Trophoblast cell (in vitro differentiated cells and primary cell): ENCODE results near the gene INTS15.
A peak's percentile ranks its signal among the peaks of the same experiment; 100 is the strongest.
"Not testable (repeated sequence)": the region's sequence is repeated elsewhere in the genome, so short reads cannot be mapped to it uniquely, and the experiment has no call there.

Experiments
- DNase-seq, 2 donors: peaks; one replicate each; pipeline ENCODE4 v3.0.0-alpha.2; 2016
- H2AFZ ChIP-seq: 2 replicates; pipeline ENCODE4 v1.6.1; 2013; ENCODE audit warnings: low read length, moderate library complexity, mild to moderate bottlenecking; ENCODE audit not compliant: insufficient read depth, poor library complexity
- H2AK5ac ChIP-seq: 2 replicates; pipeline ENCODE4 v1.6.1; 2013; ENCODE audit warnings: mild to moderate bottlenecking, low read length
- H2BK120ac ChIP-seq: 2 replicates; pipeline ENCODE4 v1.6.1; 2013; ENCODE audit warnings: low read length, mild to moderate bottlenecking, moderate library complexity; ENCODE audit not compliant: insufficient read depth, poor library complexity
- H2BK12ac ChIP-seq: 2 replicates; pipeline ENCODE4 v1.6.1; 2013; ENCODE audit warnings: mild to moderate bottlenecking, low read length, moderate library complexity
- H2BK5ac ChIP-seq: 2 replicates; pipeline ENCODE4 v1.6.1; 2013; ENCODE audit warnings: low read length, low read depth, moderate library complexity, mild to moderate bottlenecking; ENCODE audit not compliant: poor library complexity
- H3K14ac ChIP-seq: 2 replicates; pipeline ENCODE4 v1.6.1; 2013; ENCODE audit warnings: mild to moderate bottlenecking, low read length
- H3K18ac ChIP-seq: 2 replicates; pipeline ENCODE4 v1.6.1; 2013; ENCODE audit warnings: mild to moderate bottlenecking, low read length
- H3K23ac ChIP-seq: 2 replicates; pipeline ENCODE4 v1.6.1; 2013; ENCODE audit warnings: low read length
- H3K27ac ChIP-seq: 2 replicates; pipeline ENCODE4 v1.5.1; 2013; ENCODE audit warnings: low read depth, mild to moderate bottlenecking, inconsistent platforms, low read length, moderate library complexity
- H3K27me3 ChIP-seq: 2 replicates; pipeline ENCODE4 v1.6.1; 2013; ENCODE audit warnings: inconsistent platforms, mild to moderate bottlenecking, low read length, moderate library complexity; ENCODE audit not compliant: insufficient read depth
- H3K36me3 ChIP-seq, 2 experiments: 1 replicate in 1 of 2; 2 replicates in 1 of 2; pipeline ENCODE4 v1.6.1; 2013; ENCODE audit warnings: low read length in 2 of 2, mild to moderate bottlenecking in 2 of 2, moderate library complexity in 1 of 2; ENCODE audit not compliant: insufficient read depth in 2 of 2, control insufficient read depth in 1 of 2
- H3K4ac ChIP-seq: 2 replicates; pipeline ENCODE4 v1.6.1; 2013; ENCODE audit warnings: low read depth, mild to moderate bottlenecking, low read length, moderate library complexity
- H3K4me1 ChIP-seq, 2 experiments: 1 replicate in 1 of 2; 2 replicates in 1 of 2; pipeline ENCODE4 v1.6.1; 2013; ENCODE audit warnings: low read length in 2 of 2, mild to moderate bottlenecking in 2 of 2, moderate library complexity in 1 of 2; ENCODE audit not compliant: insufficient read depth in 2 of 2, control insufficient read depth in 1 of 2
- H3K4me2 ChIP-seq: 2 replicates; pipeline ENCODE4 v1.6.1; 2013; ENCODE audit warnings: inconsistent platforms, mild to moderate bottlenecking, low read length, moderate library complexity
- H3K4me3 ChIP-seq: 2 replicates; pipeline ENCODE4 v1.5.1; 2013; ENCODE audit warnings: mild to moderate bottlenecking, low read depth, low read length, inconsistent platforms
- H3K79me1 ChIP-seq: one replicate; pipeline ENCODE4 v1.6.1; 2013; ENCODE audit warnings: low read length
- H3K79me2 ChIP-seq: 2 replicates; pipeline ENCODE4 v1.6.1; 2013; ENCODE audit warnings: low read length, mild to moderate bottlenecking; ENCODE audit not compliant: control insufficient read depth, insufficient read depth, poor library complexity
- H3K9ac ChIP-seq: 2 replicates; pipeline ENCODE4 v1.6.1; 2013; ENCODE audit warnings: mild to moderate bottlenecking, low read length
- H3K9me3 ChIP-seq: 2 replicates; pipeline ENCODE4 v1.6.1; 2013; ENCODE audit warnings: low read depth, mild to moderate bottlenecking, control low read depth, inconsistent platforms, low read length; ENCODE audit not compliant: insufficient read depth
- H4K12ac ChIP-seq: 2 replicates; pipeline ENCODE4 v1.6.1; 2013; ENCODE audit warnings: low read depth, mild to moderate bottlenecking, low read length, moderate library complexity
- H4K8ac ChIP-seq: 2 replicates; pipeline ENCODE4 v1.6.1; 2013; ENCODE audit warnings: low read depth, mild to moderate bottlenecking, low read length, moderate library complexity
- H4K91ac ChIP-seq: one replicate; pipeline ENCODE4 v1.6.1; 2013; ENCODE audit warnings: low read depth, mild to moderate bottlenecking, low read length, moderate library complexity
- WGBS: extraction: QIAGEN DNeasy Blood & Tissue Kit; methylation state at CpG from one replicate; pipeline ENCODE4 v1.1.7; 2013; ENCODE audit warnings: missing lambda C conversion rate; ENCODE audit not compliant: insufficient read length, insufficient coverage; ENCODE audit errors: extremely low coverage; 5-methylcytosine and 5-hydroxymethylcytosine counted together

The INTS15 gene

GRCh38 chr7:6575281-6576023 is 14.4 kb upstream of the INTS15 start:
- no peak overlapping the region for H4K8ac ChIP-seq
- no peak overlapping the region for H3K14ac ChIP-seq
- no peak overlapping the region for H4K91ac ChIP-seq
- H3K36me3 ChIP-seq: peaks cover under 1 to 1% of the 10 kb centered on the region in 2 experiments
- H3K9me3 ChIP-seq: no peaks in the 10 kb centered on the region
- no peak overlapping the region for H2BK5ac ChIP-seq
- H2AK5ac ChIP-seq: no peak overlapping the region
- H2BK120ac ChIP-seq: no peak overlapping the region
- no peak for DNase-seq
- H3K27me3 ChIP-seq: no peaks in the 10 kb centered on the region
- peaks cover 2% of the 10 kb centered on the region for H3K79me2 ChIP-seq
- no peak overlapping the region for H4K12ac ChIP-seq
- no peak overlapping the region for H3K18ac ChIP-seq
- H2AFZ ChIP-seq: no peak overlapping the region
- H3K23ac ChIP-seq: no peak overlapping the region
- no peak overlapping the region for H3K4ac ChIP-seq
- peaks cover 6% of the 10 kb centered on the region for H3K79me1 ChIP-seq
- whole genome bisulfite sequencing: no CpG with 5 or more reads among the region's 9 CpGs
- H3K4me3 ChIP-seq: no peak overlapping the region
- H3K4me1 ChIP-seq: no peaks in the 10 kb centered on the region
- H3K4me2 ChIP-seq: no peak overlapping the region
- H3K9ac ChIP-seq: no peak overlapping the region
- H2BK12ac ChIP-seq: no peak overlapping the region
- H3K27ac ChIP-seq: no peak overlapping the region

DNA sequence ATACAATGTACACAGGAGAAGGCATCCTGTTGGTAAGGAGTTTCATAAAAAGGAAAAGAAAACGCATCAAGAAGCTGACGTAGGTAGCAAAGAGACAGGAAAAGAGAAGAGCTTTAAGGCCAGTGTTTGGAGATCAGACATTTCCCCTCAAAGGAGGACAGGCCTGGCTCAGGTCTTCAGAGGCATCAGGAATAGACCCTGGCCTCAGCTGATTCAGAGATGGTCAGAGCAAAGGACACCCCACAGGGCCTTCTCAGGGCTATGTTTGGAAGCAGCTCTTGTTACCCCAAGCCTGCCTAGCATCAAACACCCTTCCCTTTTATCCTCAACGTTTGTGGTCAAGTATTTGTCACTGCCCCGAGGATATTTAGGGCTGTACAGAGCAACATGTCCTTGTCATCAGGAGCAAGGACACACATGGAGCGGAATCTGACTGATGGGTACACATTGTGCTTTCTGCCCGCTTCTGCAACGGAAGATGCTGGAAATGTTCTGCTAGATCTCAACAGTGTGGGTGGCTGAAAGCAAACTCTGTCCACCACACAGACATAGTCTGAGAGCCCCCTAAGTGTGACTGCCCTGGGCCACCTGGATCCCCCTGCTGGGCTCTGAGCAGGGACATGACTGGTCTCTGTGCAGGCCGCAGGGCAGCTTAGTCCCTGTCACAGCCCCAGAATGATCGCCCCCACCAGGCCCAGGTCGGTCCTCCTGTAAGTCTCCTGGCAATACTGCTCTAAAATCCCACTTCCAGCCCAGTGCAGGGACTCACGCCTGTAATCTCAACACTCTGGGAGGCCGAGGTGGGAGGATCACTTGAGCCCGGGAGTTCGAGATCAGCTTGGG is 13.6 kb upstream of the INTS15 start:
- H3K4ac ChIP-seq: no peak overlapping the region
- H3K27ac ChIP-seq: no peak overlapping the region
- no peak overlapping the region for H3K23ac ChIP-seq
- no peak overlapping the region for H4K91ac ChIP-seq
- no peak overlapping the region for H2BK120ac ChIP-seq
- H2AFZ ChIP-seq: no peak overlapping the region
- peaks cover 2% of the 10 kb centered on the region for H3K79me2 ChIP-seq
- H4K12ac ChIP-seq: no peak overlapping the region
- no peak overlapping the region for H2BK5ac ChIP-seq
- H3K14ac ChIP-seq: no peak overlapping the region
- H3K79me1 ChIP-seq: peaks cover 6% of the 10 kb centered on the region
- H3K4me2 ChIP-seq: no peak overlapping the region
- H3K27me3 ChIP-seq: no peaks in the 10 kb centered on the region
- peak overlapping the region; percentile 70 for H4K8ac ChIP-seq
- H3K9me3 ChIP-seq: no peaks in the 10 kb centered on the region
- H3K4me1 ChIP-seq: no peaks in the 10 kb centered on the region
- WGBS: no CpG with 5 or more reads among the region's 14 CpGs
- no peak for DNase-seq
- peaks cover 9% of the 10 kb centered on the region in 2 experiments for H3K36me3 ChIP-seq
- no peak overlapping the region for H2BK12ac ChIP-seq
- no peak overlapping the region for H3K18ac ChIP-seq
- H2AK5ac ChIP-seq: no peak overlapping the region
- H3K4me3 ChIP-seq: no peak overlapping the region
- no peak overlapping the region for H3K9ac ChIP-seq

DNA sequence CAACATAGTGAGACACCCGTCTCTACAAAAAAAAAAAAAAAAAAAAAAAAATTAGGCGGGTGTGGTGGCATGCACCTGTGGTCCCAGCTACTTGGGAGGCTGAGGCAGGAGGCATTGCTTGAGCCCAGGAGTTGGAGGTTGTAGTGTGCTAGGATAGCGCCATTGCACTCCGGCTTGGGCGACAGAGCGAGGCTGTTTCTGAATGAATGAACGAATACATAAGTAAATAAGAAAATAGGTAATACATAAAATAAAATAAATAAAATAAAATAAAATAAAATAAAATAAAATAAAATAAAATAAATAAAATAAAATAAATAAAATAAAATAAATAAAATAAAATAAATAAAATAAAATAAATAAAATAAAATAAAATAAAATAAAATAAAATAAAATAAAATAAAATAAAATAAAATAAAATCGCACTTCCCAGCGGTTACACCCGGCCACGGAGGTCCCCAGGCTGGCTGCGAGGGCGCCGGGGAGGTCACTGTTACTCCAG is 12.9 kb upstream of the INTS15 start:
- not testable (repeated sequence) for H2BK120ac ChIP-seq, H2BK5ac ChIP-seq, H3K79me1 ChIP-seq, H3K18ac ChIP-seq, H3K27ac ChIP-seq, H3K14ac ChIP-seq, H2AFZ ChIP-seq, H3K79me2 ChIP-seq, H3K4me1 ChIP-seq, H2AK5ac ChIP-seq, H3K9ac ChIP-seq, H3K23ac ChIP-seq, H3K9me3 ChIP-seq, H3K36me3 ChIP-seq, H3K4ac ChIP-seq, H2BK12ac ChIP-seq, H3K27me3 ChIP-seq
- Histone ChIP-seq H4K8ac (peak overlapping the region; percentile 99), H3K4me3 (peak overlapping the region; percentile 78), H4K91ac (peak overlapping the region; percentile 91), H3K4me2 (peak overlapping the region; percentile 75), H4K12ac (peak overlapping the region; percentile 96)
- whole genome bisulfite sequencing: no CpG with 5 or more reads among the region's 14 CpGs
- peak in 1 of 2 donors; percentile 8 for DNase-seq

DNA sequence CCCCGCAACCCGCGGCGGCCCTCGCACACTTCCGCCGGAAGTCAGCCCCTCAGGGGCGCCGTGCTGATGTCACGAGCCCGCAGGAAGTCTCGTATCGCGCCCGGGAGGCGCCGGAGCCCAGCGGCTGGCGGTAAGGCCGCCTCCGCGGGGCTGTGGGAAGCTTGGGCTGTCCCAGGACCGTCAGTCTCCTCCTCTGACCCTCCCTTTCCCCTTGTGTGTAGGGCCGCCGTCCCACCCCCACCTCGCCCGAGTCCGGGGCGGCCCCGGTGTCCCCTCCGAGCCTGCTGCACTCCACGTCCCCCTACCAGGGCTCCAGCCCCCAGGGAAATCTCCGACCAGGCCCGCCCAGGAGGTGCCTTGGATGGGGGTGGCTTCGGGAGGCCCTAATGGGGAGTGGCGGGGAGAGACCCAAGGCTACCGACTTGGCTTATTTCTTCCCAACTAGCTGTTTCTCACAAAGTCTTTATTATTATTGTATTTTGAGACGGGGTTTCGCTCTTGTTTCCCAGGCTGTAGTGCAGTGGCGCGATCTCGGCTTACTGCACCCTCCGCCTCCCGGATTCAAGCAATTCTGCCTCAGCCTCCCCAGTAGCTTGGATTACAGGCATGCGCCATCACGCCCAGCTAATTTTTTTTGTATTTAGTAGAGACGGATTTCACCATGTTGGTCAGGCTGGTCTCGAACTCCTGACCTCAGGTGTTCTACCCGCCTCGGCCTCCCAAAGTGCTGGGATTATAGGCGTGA is 12.3 kb upstream of the INTS15 start, which contains the start of gene ZDHHC4:
ZDHHC4 (plus strand) TSS at position 86 of the 745 bp plus-strand sequence. CDS start 3,108 bp downstream, outside the sequence.
- peak within 1 kb of the TSS; percentile 91 for H4K91ac ChIP-seq
- DNase-seq: peak; percentile 90 to 93
- no CpG with 5 or more reads among the region's 51 CpGs for WGBS
- H2BK5ac ChIP-seq: peak within 1 kb of the TSS; percentile 94
- H3K9ac ChIP-seq: peak within 1 kb of the TSS; percentile 94
- peak within 1 kb of the TSS; percentile 99 for H4K8ac ChIP-seq
- H4K12ac ChIP-seq: peak within 1 kb of the TSS; percentile 96
- H3K79me2 ChIP-seq: peaks cover 2% of the 10 kb centered on the region
- peaks cover 6% of the 10 kb centered on the region for H3K79me1 ChIP-seq
- H3K4ac ChIP-seq: peak within 1 kb of the TSS; percentile 92
- H2AK5ac ChIP-seq: peak within 1 kb of the TSS; percentile 77
- peak within 1 kb of the TSS; percentile 99 for H3K14ac ChIP-seq
- peak within 1 kb of the TSS; percentile 78 for H3K4me3 ChIP-seq
- peak within 1 kb of the TSS; percentile 75 for H3K4me2 ChIP-seq
- no peak within 1 kb of the TSS for H3K23ac ChIP-seq
- H2BK120ac ChIP-seq: peak within 1 kb of the TSS; percentile 83
- H3K4me1 ChIP-seq: no peaks in the 10 kb centered on the region
- H3K18ac ChIP-seq: peak within 1 kb of the TSS; percentile 98
- H3K27ac ChIP-seq: peak within 1 kb of the TSS; percentile 61
- no peaks in the 10 kb centered on the region for H3K27me3 ChIP-seq
- H2BK12ac ChIP-seq: no peak within 1 kb of the TSS
- peaks cover 10 to 12% of the 10 kb centered on the region in 2 experiments for H3K36me3 ChIP-seq
- H2AFZ ChIP-seq: peak within 1 kb of the TSS; percentile 68
- no peaks in the 10 kb centered on the region for H3K9me3 ChIP-seq
